ENCODE data around the gene ACER1.

The ACER1 gene

DNA sequence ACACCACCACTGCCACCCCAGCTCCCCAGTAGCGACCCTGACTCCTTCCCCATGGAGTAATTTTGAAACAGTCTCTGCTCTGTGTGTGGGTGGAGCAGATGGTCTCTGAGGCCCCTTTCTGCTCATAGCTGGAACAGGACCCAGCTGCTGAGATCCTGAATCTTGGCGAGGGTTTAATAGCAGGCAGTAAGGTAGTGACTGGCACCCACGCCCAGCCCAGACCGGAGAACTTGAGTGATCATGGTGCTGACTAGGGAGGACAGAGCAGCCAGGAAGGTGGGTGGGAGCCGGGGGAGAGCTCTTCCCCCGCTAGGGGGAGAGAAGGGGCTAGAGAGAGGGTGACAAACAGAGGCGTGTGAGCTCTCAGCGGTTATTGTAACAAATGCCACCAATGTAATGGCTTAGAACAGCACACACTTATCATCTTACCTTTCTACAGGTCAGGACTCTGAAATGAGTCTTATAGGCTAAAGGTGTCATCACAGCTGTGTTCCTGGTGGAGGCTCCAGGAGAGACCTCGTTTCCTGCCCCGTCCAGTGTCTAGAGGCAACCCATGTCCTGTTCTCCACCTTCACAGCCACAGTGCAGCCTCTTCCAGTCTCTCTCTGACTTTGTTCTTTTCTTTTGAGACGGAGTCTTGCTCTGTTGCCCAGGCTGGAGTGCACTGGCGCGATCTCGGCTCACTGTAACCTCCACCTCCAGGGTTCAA, 7.2 kb upstream of the ACER1 start:
- no peak overlapping the region for H3K4me3 ChIP-seq (ENCODE audit: low read length)
- no peak for DNase-seq (ENCODE audit: low read depth)
- TF ChIP-seq, protein P1, sequence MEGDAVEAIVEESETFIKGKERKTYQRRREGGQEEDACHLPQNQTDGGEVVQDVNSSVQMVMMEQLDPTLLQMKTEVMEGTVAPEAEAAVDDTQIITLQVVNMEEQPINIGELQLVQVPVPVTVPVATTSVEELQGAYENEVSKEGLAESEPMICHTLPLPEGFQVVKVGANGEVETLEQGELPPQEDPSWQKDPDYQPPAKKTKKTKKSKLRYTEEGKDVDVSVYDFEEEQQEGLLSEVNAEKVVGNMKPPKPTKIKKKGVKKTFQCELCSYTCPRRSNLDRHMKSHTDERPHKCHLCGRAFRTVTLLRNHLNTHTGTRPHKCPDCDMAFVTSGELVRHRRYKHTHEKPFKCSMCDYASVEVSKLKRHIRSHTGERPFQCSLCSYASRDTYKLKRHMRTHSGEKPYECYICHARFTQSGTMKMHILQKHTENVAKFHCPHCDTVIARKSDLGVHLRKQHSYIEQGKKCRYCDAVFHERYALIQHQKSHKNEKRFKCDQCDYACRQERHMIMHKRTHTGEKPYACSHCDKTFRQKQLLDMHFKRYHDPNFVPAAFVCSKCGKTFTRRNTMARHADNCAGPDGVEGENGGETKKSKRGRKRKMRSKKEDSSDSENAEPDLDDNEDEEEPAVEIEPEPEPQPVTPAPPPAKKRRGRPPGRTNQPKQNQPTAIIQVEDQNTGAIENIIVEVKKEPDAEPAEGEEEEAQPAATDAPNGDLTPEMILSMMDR (conservative IDR thresholded peaks at IDR 0.05; ENCODE audit: low read length): no peak

DNA sequence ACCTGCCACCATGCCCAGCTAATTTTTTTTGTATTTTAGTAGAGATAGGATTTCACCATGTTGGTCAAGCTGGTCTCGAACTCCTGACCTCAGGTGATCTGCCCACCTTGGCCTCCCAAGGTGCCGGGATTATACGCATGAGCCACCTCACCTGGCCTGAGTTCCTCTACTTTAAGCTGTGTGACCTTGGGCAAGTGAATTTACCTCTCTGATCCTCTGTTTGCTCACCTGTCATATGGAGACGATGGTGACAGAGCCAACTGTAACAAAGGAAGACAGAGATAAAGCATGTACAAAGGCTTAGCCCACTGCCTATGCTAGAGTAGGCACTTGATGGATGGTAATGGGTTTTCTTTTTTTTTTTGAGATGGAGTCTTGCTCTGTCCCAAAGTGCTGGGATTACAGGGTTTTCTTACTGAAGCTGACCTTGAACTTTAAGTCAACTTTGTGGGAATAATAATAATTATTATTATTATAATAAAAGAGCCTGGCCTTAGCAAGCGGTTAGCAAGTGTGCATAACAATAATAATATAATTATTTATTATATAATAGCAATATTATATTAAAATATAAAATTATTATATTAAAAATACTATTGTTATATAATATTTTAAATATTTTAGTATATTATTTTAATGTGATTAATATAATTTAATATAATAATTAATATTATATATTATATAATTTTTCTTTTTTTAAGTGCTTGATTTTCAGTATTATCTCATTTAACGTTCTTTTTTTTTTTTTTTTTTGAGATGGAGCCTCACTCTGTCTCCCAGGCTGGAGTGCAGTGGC, 1.3 kb upstream of the ACER1 start:
- TF ChIP-seq, protein P1 (conservative IDR thresholded peaks at IDR 0.05; ENCODE audit: low read length): no peak
- DNase-seq (ENCODE audit: low read depth): no peak
- no peak overlapping the region for H3K4me3 ChIP-seq (ENCODE audit: low read length)

DNA sequence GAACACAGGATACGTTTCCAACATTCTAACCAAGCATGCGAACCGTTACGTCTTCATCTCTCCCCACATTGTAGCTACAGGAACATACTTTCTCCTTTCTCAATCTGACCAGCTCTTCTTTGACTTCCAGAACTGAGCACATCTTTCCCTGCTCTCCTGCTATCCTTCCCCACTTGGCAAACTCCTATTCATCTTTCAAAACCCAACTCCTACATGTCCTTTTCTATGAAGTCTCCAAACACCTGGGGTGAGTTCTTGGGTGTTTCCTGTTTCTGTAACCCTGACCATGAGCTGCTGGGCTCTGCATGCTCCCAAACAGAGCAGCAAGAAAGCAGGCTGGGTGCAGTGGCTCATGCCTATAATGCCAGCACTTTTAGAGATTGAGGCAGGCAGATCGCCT, 6.6 kb downstream of the ACER1 start:
- TF ChIP-seq, protein P1 (conservative IDR thresholded peaks at IDR 0.05; ENCODE audit: low read length): no peak
- no peak overlapping the region for H3K4me3 ChIP-seq (ENCODE audit: low read length)
- no peak for DNase-seq (ENCODE audit: low read depth)

DNA sequence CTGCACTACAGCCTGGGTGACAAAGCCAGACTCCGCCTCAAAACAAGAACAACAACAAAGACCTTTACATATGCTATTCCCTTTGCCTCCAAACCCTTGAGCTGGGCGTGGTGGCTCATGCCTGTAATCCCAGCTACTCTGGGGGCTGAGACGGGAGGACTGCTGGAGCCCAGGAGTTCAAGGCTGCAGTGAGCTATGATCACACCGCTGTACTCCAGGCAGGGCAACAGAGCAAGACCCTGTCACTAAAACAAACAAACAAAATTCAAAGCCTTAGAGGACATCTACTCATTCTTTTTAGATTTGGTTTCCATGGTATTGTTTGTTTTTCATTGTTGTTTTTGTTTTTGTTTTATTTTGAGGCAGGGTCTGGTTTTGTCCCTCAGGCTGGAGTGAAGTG, 7.8 kb downstream of the ACER1 start:
- H3K4me3 ChIP-seq (ENCODE audit: low read length): no peak overlapping the region
- TF ChIP-seq, protein P1 (conservative IDR thresholded peaks at IDR 0.05; ENCODE audit: low read length): no peak
- DNase-seq (ENCODE audit: low read depth): no peak

DNA sequence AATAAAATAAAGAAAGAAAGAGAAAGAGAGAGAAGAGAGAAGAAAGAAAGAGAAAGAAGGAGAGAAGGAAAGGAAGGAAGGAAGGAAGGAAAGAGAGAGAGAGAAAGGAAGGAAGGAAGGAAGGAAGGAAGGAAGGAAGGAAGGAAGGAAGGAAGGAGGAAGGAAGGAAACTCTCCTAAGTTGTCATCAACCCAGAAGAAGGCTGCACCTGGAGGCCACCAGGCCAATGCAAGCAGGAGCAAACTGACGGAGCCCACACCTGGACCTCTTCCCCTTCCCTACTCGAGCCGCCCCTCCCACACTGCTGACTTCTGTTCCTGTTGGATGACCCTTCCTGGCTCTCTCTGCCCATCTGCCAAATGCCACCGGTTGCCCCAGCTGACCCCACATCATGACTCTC, 8.7 kb downstream of the ACER1 start:
- no peak overlapping the region for H3K4me3 ChIP-seq (ENCODE audit: low read length)
- TF ChIP-seq, protein P1 (conservative IDR thresholded peaks at IDR 0.05; ENCODE audit: low read length): no peak

DNA sequence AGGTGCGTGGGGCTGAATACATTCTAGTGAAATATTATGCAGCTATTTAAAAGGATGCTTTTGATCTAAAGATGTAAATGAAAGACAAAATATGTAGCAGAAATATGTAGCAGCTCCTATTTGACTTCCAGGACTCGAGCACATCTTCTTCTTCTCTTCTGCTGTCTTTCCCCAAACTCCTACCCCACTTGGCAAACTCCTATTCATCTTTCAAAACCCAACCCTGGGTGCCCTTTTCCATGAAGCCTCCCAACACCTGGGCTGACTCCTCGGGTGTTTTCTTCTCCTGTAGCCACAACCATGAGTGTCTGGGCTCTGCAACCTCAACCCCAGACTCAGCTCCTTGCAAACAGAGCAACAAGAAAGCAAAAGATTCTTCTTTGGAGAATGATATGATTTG, 11.1 kb downstream of the ACER1 start:
- no peak overlapping the region for H3K4me3 ChIP-seq (ENCODE audit: low read length)
- no peak for DNase-seq (ENCODE audit: low read depth)
- TF ChIP-seq, protein P1 (conservative IDR thresholded peaks at IDR 0.05; ENCODE audit: low read length): no peak

More for the DNA sequence above, 8.7 kb downstream of the ACER1 start:
- DNase-seq (ENCODE audit: low read depth): no peak

DNA sequence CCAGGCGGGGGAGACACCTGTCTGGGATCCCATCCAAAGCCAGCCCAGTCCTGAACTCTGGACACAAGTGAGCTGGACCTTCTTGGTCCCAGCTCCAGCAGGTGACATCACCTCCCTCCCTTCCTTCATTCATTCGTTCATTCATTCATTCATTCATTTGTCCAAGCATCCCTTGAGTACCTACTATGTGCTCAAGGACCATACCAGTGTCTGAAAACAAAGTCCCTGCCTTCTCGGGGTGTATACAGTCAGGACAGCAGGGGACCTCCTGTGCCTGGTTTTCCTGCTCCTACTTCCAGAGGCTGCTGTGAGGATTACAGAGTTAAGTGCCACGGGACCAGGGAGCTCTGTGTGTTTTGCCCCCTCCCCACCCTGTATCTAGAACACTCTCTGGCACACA, 14.0 kb downstream of the ACER1 start:
- DNase-seq (ENCODE audit: low read depth): no peak
- H3K4me3 ChIP-seq (ENCODE audit: low read length): no peak overlapping the region
- TF ChIP-seq, protein P1 (conservative IDR thresholded peaks at IDR 0.05; ENCODE audit: low read length): no peak
